AG04449 (cell line): ENCODE data around the gene SH3BGRL3.
"Not testable (repeated sequence)": the region's sequence is repeated elsewhere in the genome, so short reads cannot be mapped to it uniquely, and the experiment has no call there.

Source experiments
- CTCF ChIA-PET: fragments of 350-600 bp; formaldehyde crosslinking; extraction: SDS; loops from one replicate; lab custom pipeline; 2021; ENCODE audit warnings: antibody characterized with exemption; lab: Yijun Ruan, JAX
- POLR2A ChIA-PET: fragments of 400-600, 350-600 bp; formaldehyde crosslinking; extraction: SDS; loops from one replicate; lab custom pipeline; 2020; ENCODE audit warnings: antibody characterized with exemption, inconsistent platforms; lab: Yijun Ruan, JAX
- DNase-seq: peaks from one replicate; pipeline ENCODE4 v3.0.0-alpha.2; 2010; ENCODE audit warnings: low read depth, low spot score
- H3K4me3 ChIP-seq: 2 replicates; pipeline ENCODE4 v1.5.1; 2011; ENCODE audit warnings: low read depth, mild to moderate bottlenecking, control low read depth, low read length
- CTCF ChIP-seq: IDR thresholded peaks from one replicate; pipeline ENCODE4 v1.5.1; 2011; ENCODE audit warnings: mild to moderate bottlenecking, moderate library complexity, low read length, control low read depth, inconsistent platforms; ENCODE audit not compliant: insufficient read depth; ENCODE audit errors: missing control alignments

Gene SH3BGRL3

GRCh38 chr1:26305667-26306289 lies 25.9 kb downstream of the SH3BGRL3 start:
- TF ChIP-seq CTCF = no peak
- CTCF ChIA-PET = interaction anchor here (0.7 to 14.7 kb wide), 6 partner anchors 15 to 943 kb away, joined by 3 to 139 read pairs (median 4); partner anchors contain the start of gene CD52
- H3K4me3 ChIP-seq = peak overlapping the region; percentile 94
- POLR2A ChIA-PET = no interaction called here
- no peak for DNase-seq

- no peak for TF ChIP-seq CTCF
- ChIA-PET POLR2A (interaction anchor here (0.6 kb wide), 1 partner anchor 16 kb away, joined by 3 read pairs; no protein-coding TSS in a partner anchor), CTCF (interaction anchor here (0.6 to 14.7 kb wide), 10 partner anchors 14 to 942 kb away, joined by 3 to 139 read pairs (median 4); partner anchors contain the start of genes CD52 and ZNF593)
- peak within 1 kb of the TSS; percentile 94 for H3K4me3 ChIP-seq
- DNase-seq = peak; percentile 64
Observed at GRCh38 chr1:26306290-26307229, 26.7 kb downstream of the SH3BGRL3 start, which contains the start of gene UBXN11. Gene UBXN11, minus strand, starts transcription at chr1:26306636. Its CDS starts 3,753 bp downstream, at chr1:26302883.

GRCh38 chr1:26307363-26307781 lies 27.5 kb downstream of the SH3BGRL3 start:
- ChIA-PET POLR2A (no interaction called here), CTCF (interaction anchor here (0.7 to 14.7 kb wide), 8 partner anchors 8 to 137 kb away, joined by 3 to 139 read pairs (median 5); partner anchors contain the start of genes CD52 and ZNF593)
- H3K4me3 ChIP-seq = no peak overlapping the region
- TF ChIP-seq CTCF = no peak
- no peak for DNase-seq

- H3K4me3 ChIP-seq, DNase-seq: not testable (repeated sequence)
- CTCF ChIA-PET = interaction anchor here (0.9 to 14.7 kb wide), 7 partner anchors 9 to 138 kb away, joined by 3 to 139 read pairs (median 5); partner anchors contain the start of genes CD52 and ZNF593
- POLR2A ChIA-PET = interaction anchor here (0.7 kb wide), 1 partner anchor 23 kb away, joined by 3 read pairs; no protein-coding TSS in a partner anchor
Observed at GRCh38 chr1:26307966-26308899, 28.3 kb downstream of the SH3BGRL3 start.

GRCh38 chr1:26314501-26314900 lies 34.6 kb downstream of the SH3BGRL3 start:
- no peak overlapping the region for H3K4me3 ChIP-seq
- POLR2A ChIA-PET = no interaction called here
- CTCF ChIA-PET = interaction anchor here (1.0 to 14.7 kb wide), 4 partner anchors 6 to 212 kb away, joined by 3 to 139 read pairs (median 7); partner anchors contain the start of gene CD52
- no peak for TF ChIP-seq CTCF
- no peak for DNase-seq
